Loucy (cell line): ENCODE measurements around the gene ATG10.

ENCODE experiments used
- H2AFZ ChIP-seq: fragments of 200-600 bp; sonication (generic); 2 replicates; pipeline ENCODE4 v1.6.0; 2016; ENCODE audit warnings: antibody characterized with exemption, mild to moderate bottlenecking, low read length, moderate library complexity
- H3F3A ChIP-seq: fragments of 200-600 bp; 2 replicates; pipeline ENCODE4 v1.6.0; 2016; ENCODE audit warnings: antibody characterized with exemption, low read depth, mild to moderate bottlenecking
- H3K27me3 ChIP-seq: fragments of 200-600 bp; sonication (generic); 2 replicates; pipeline ENCODE4 v1.6.1; 2014; ENCODE audit warnings: low read length, mild to moderate bottlenecking; ENCODE audit not compliant: insufficient read depth, poor library complexity, severe bottlenecking
- H3K36me3 ChIP-seq: fragments of 200-600 bp; sonication (generic); 2 replicates; pipeline ENCODE4 v1.6.1; 2016; ENCODE audit warnings: low read length; ENCODE audit not compliant: insufficient read depth
- H3K4me1 ChIP-seq: fragments of 200-600 bp; sonication (generic); 2 replicates; pipeline ENCODE4 v1.5.1; 2014; ENCODE audit warnings: low read length, mild to moderate bottlenecking; ENCODE audit not compliant: insufficient read depth, poor library complexity, severe bottlenecking
- H3K4me2 ChIP-seq: fragments of 200-600 bp; sonication (generic); 2 replicates; pipeline ENCODE4 v1.6.0; 2014; ENCODE audit warnings: antibody characterized with exemption, low read length, low read depth, mild to moderate bottlenecking; ENCODE audit not compliant: poor library complexity, severe bottlenecking
- H3K4me3 ChIP-seq: fragments of 200-600 bp; sonication (generic); 2 replicates; pipeline ENCODE4 v1.5.1; 2014; ENCODE audit warnings: low read length, mild to moderate bottlenecking, mixed read lengths; ENCODE audit not compliant: poor library complexity, severe bottlenecking
- H3K79me2 ChIP-seq: fragments of 200-600 bp; sonication (generic); 2 replicates; pipeline ENCODE4 v1.6.1; 2014; ENCODE audit warnings: low read length; ENCODE audit not compliant: insufficient read depth
- H3K9ac ChIP-seq: fragments of 200-600 bp; sonication (generic); 2 replicates; pipeline ENCODE4 v1.6.0; 2014; ENCODE audit warnings: mild to moderate bottlenecking, low read depth, low read length, moderate library complexity; ENCODE audit not compliant: poor library complexity, severe bottlenecking
- H3K9me2 ChIP-seq: fragments of 200-600 bp; sonication (generic); replicated peaks from 2 replicates; pipeline ENCODE4 v1.6.1; 2016; ENCODE audit warnings: low read depth, low read length, mixed read lengths
- H3K9me3 ChIP-seq: fragments of 200-600 bp; sonication (generic); 2 replicates; pipeline ENCODE4 v1.6.1; 2014; ENCODE audit warnings: mild to moderate bottlenecking, antibody characterized with exemption, low read length, low read depth; ENCODE audit not compliant: insufficient read depth
- H4K20me1 ChIP-seq: fragments of 200-600 bp; sonication (generic); 2 replicates; pipeline ENCODE4 v1.6.0; 2014; ENCODE audit warnings: antibody characterized with exemption, low read length, mild to moderate bottlenecking; ENCODE audit not compliant: insufficient read depth, poor library complexity, severe bottlenecking
- CTCF ChIP-seq: fragments of 200-600 bp; sonication (generic); conservative IDR thresholded peaks from 2 replicates; pipeline ENCODE4 v1.5.1; 2014; ENCODE audit warnings: mild to moderate bottlenecking, antibody characterized with exemption, low read length
- EZH2phosphoT487 ChIP-seq: fragments of 200-600 bp; IDR thresholded peaks from 2 replicates; pipeline ENCODE4 v1.6.1; 2018; ENCODE audit warnings: antibody characterized with exemption, mild to moderate bottlenecking, moderate library complexity, borderline replicate concordance

The ATG10 gene

DNA sequence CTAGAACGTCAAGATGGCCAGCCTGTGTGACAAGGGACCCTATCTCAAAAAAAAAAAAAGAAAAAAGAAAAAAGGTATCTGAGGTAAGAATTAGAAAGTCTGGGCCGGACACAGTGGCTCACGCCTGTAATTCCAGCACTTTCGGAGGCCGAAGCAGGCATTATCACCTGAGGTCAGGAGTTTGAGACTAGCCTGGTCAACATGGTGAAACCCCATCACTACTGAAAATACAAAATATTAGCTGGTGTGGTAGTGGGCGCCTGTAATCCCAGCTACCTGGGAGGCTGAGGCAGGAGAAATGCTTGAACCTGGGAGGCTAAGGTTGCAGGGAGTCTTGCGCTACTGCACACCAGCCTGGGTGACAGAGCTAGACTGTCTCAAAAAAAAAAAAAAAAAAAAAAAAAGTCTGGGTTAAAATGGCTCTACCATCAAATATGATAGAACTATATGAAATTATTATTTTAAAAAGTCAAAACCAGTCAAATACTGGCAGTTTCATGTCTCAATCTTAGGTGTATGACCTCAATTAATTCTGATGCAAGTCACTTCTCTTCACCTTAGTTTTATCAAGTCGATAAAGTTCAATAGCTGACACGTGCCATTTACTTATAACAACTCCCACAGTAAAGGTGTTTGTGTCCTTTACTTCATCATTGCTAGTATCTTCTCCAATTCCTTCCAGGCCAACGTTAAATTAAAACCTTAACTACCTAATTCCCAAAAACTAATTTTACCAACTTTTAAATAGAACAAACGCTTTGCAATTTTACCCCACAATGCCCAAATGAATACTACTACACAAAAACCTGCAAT is 305.2 kb downstream of the ATG10 start:
- peaks cover 54% of the 10 kb centered on the region for H3K79me2 ChIP-seq
- TF ChIP-seq EZH2phosphoT487 = no peak
- no peak for TF ChIP-seq CTCF

GRCh38 chr5:82277613-82277986 is 305.8 kb downstream of the ATG10 start:
- H3K79me2 ChIP-seq = peaks cover 54% of the 10 kb centered on the region
- H3K27me3 ChIP-seq = peaks cover 5% of the 10 kb centered on the region
- no peaks in the 10 kb centered on the region for H3K9me2 ChIP-seq
- H3F3A ChIP-seq = no peaks in the 10 kb centered on the region
- peak overlapping the region; percentile 89 for H3K4me2 ChIP-seq
- peaks cover 30% of the 10 kb centered on the region for H3K36me3 ChIP-seq
- TF ChIP-seq EZH2phosphoT487 (no peak), CTCF (no peak)
- peaks cover 33% of the 10 kb centered on the region for H4K20me1 ChIP-seq
- peak overlapping the region; percentile 93 for H3K4me3 ChIP-seq
- no peak overlapping the region for H2AFZ ChIP-seq
- H3K4me1 ChIP-seq = peaks cover 49% of the 10 kb centered on the region
- peak overlapping the region; percentile 98 for H3K9ac ChIP-seq
- no peaks in the 10 kb centered on the region for H3K9me3 ChIP-seq

More for the DNA sequence above, 305.2 kb downstream of the ATG10 start:
- peaks cover 49% of the 10 kb centered on the region for H3K4me1 ChIP-seq
- peak overlapping the region; percentile 89 for H3K4me2 ChIP-seq
- peak overlapping the region; percentile 98 for H3K9ac ChIP-seq
- peaks cover 30% of the 10 kb centered on the region for H3K36me3 ChIP-seq
- peaks cover 33% of the 10 kb centered on the region for H4K20me1 ChIP-seq
- peak overlapping the region; percentile 93 for H3K4me3 ChIP-seq
- H3K9me2 ChIP-seq = no peaks in the 10 kb centered on the region
- H2AFZ ChIP-seq = no peak overlapping the region
- H3F3A ChIP-seq = no peaks in the 10 kb centered on the region
- peaks cover 5% of the 10 kb centered on the region for H3K27me3 ChIP-seq
- no peaks in the 10 kb centered on the region for H3K9me3 ChIP-seq

GRCh38 chr5:82277987-82278710 is 306.3 kb downstream of the ATG10 start, which contains the start of gene RPS23:
TSS of gene RPS23 (minus strand) at chr5:82278354. CDS start at chr5:82278323, 31 bp downstream.
- Histone ChIP-seq H3K9me3 (no peaks in the 10 kb centered on the region), H3K9ac (peak within 1 kb of the TSS; percentile 98), H3F3A (no peaks in the 10 kb centered on the region), H3K27me3 (peaks cover 5% of the 10 kb centered on the region), H2AFZ (peak within 1 kb of the TSS; percentile 93), H4K20me1 (peaks cover 33% of the 10 kb centered on the region), H3K4me1 (peaks cover 50% of the 10 kb centered on the region), H3K36me3 (peaks cover 30% of the 10 kb centered on the region), H3K4me3 (peak within 1 kb of the TSS; percentile 93), H3K9me2 (no peaks in the 10 kb centered on the region), H3K79me2 (peaks cover 54% of the 10 kb centered on the region), H3K4me2 (peak within 1 kb of the TSS; percentile 89)
- no peak for TF ChIP-seq CTCF
- no peak for TF ChIP-seq EZH2phosphoT487
